ENCODE data around the gene TFR2.

TFR2 gene

DNA sequence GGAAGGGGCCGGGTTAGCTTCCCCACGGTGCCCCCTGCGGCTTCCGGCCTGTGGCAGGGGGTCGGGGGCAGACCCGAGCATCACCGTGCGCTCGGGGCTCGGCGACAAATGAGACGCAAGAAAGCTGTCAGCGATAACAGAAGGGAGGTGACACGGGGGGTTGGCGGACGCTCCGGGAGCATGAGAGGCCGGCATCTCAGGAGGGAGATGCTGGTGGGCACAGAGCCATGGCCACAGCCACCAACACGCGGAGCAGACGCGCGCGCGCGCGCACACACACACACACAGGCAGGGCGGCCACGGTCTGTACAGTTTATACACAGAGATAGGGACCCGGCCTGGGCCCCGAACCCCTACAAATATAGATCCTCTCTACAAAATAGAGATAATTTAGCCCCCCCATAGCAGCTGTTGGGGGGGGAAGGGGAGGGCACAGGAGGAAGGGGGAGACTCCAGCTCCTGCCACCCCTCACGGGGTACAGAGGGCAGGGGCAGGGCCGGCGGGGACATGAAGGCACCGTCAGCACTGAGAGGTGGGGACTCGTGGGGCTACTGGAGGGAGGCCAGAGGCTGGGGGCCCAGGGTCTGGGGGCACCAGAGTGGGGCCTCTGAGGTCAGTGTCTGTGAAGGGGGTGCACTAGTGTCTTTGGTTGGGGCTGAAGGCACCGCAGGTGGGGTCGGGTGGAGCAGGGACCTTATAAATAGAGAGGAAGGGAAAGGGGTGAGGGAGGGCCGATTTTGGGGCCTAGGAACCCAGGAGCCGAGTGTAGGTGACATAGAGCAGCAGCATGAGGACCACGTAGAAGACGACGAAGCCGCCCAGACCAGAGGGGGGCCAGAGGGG is 66.8 kb downstream of the TFR2 start:
- H3K23ac ChIP-seq (ENCODE audit: low read depth, low read length, poor library complexity), result no peak overlapping the region
- peak overlapping the region; percentile 21 for H3K9ac ChIP-seq (ENCODE audit: low read depth, low read length, poor library complexity)
- DNase-seq (ENCODE audit: low spot score), result no peak
- no peak overlapping the region for H3K4ac ChIP-seq (ENCODE audit: low read length)
- peaks cover 23 to 24% of the 10 kb centered on the region in 2 donors for H3K4me1 ChIP-seq (ENCODE audit: control insufficient read depth in 2 of 2, insufficient read depth in 1 of 2, low read depth in 1 of 2, low read length in 2 of 2)
- peaks cover 5% of the 10 kb centered on the region for H3K79me1 ChIP-seq (ENCODE audit: low read depth, low read length)
- no peak overlapping the region for H4K91ac ChIP-seq (ENCODE audit: low read depth, low read length, poor library complexity)
- no peak overlapping the region for H3K27ac ChIP-seq (replicated peaks; ENCODE audit: low read length)
- H2BK120ac ChIP-seq (ENCODE audit: low read depth, low read length), result no peak overlapping the region
- no peak overlapping the region for H2BK5ac ChIP-seq (ENCODE audit: low read length)
- no peak overlapping the region for H3K14ac ChIP-seq (ENCODE audit: low read length)
- no peak overlapping the region for H2AK5ac ChIP-seq (ENCODE audit: low read depth, low read length)
- peaks cover 0 to 13% (median 0%) of the 10 kb centered on the region in 3 experiments for H3K27me3 ChIP-seq (ENCODE audit: control insufficient read depth in 3 of 3, insufficient read depth in 3 of 3, low read depth in 1 of 3, low read length in 3 of 3)
- H3K9me3 ChIP-seq (replicated peaks in 1 of 2; ENCODE audit: control insufficient read depth in 2 of 2, insufficient read depth in 1 of 2, low read depth in 1 of 2, low read length in 2 of 2), result peaks cover 0 to 2% of the 10 kb centered on the region in 2 donors
- WGBS, 2 donors (ENCODE audit: extremely low coverage in 2 of 2, insufficient read length in 2 of 2, insufficient replicate concordance in 1 of 2), result no CpG with 5 or more reads among the region's 44 CpGs
- no peak overlapping the region for H3K18ac ChIP-seq (ENCODE audit: low read length)
- H4K8ac ChIP-seq (ENCODE audit: low read depth, low read length), result no peak overlapping the region
- H3K4me2 ChIP-seq (ENCODE audit: insufficient read depth, low read length, poor library complexity, severe bottlenecking), result no peak overlapping the region
- peaks cover 25 to 41% of the 10 kb centered on the region in 2 donors for H3K36me3 ChIP-seq (replicated peaks in 1 of 2; ENCODE audit: control insufficient read depth in 2 of 2, insufficient read depth in 2 of 2, low read length in 2 of 2)
- no peak overlapping the region for H3K4me3 ChIP-seq (ENCODE audit: low read length in 2 of 2)
- no peak overlapping the region for H2BK15ac ChIP-seq (ENCODE audit: low read length)
- peak overlapping the region; percentile 58 for H2BK12ac ChIP-seq (ENCODE audit: low read length)
- no peak overlapping the region for H2AFZ ChIP-seq (ENCODE audit: low read length)

DNA sequence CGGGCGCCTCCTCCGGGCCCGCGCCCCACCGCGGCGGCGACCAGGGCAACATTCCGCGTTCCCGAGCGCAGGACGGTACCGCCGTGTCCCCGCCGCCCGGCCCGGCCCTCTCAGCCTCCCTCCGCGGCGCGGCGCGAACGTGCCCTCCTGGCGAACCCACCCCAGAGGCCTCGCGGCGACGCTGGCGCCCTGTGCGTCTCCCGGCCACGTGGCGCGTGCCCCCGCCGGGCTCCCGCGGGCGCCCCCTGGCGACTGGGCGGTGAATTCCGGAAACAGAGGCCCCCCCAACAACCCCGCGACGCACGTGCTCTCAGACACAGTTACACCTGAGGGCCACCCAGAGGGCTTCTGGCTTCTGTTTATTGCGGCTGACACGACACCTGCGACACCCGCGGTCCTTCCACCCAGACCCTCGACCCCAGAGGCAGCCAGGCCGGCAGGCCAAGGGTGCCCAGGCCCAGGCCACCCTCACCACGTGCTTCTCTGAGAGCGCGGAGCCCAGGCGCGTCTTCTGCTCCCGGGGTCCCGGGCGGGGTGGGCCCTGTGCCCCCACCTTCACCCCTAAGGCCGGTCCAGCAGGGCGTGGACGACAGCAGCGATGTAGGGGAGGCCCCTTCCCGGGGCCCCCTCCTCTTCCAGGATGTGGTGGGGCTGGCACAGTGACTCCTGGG is 67.5 kb downstream of the TFR2 start, which contains the start of gene SAP25:
TSS of gene SAP25 (minus strand) at position 210 of the 671 bp plus-strand sequence. CDS start at position 52, 158 bp downstream.
- Histone ChIP-seq H3K18ac (ENCODE audit: low read length) (peak within 1 kb of the TSS; percentile 38), H3K4me2 (ENCODE audit: insufficient read depth, low read length, poor library complexity, severe bottlenecking) (no peak within 1 kb of the TSS), H3K9ac (ENCODE audit: low read depth, low read length, poor library complexity) (peak within 1 kb of the TSS; percentile 21), H2AFZ (ENCODE audit: low read length) (no peak within 1 kb of the TSS), H3K4ac (ENCODE audit: low read length) (no peak within 1 kb of the TSS), H2BK120ac (ENCODE audit: low read depth, low read length) (no peak within 1 kb of the TSS), H3K79me1 (ENCODE audit: low read depth, low read length) (peaks cover 5% of the 10 kb centered on the region), H3K27me3 (ENCODE audit: control insufficient read depth in 3 of 3, insufficient read depth in 3 of 3, low read depth in 1 of 3, low read length in 3 of 3) (peaks cover 0 to 13% (median 0%) of the 10 kb centered on the region in 3 experiments), H3K14ac (ENCODE audit: low read length) (peak within 1 kb of the TSS; percentile 38), H3K36me3 (replicated peaks in 1 of 2; ENCODE audit: control insufficient read depth in 2 of 2, insufficient read depth in 2 of 2, low read length in 2 of 2) (peaks cover 25 to 37% of the 10 kb centered on the region in 2 donors), H3K4me1 (ENCODE audit: control insufficient read depth in 2 of 2, insufficient read depth in 1 of 2, low read depth in 1 of 2, low read length in 2 of 2) (peaks cover 27 to 31% of the 10 kb centered on the region in 2 donors), H3K4me3 (ENCODE audit: low read length in 2 of 2) (no peak within 1 kb of the TSS), H2BK5ac (ENCODE audit: low read length) (no peak within 1 kb of the TSS), H2BK12ac (ENCODE audit: low read length) (peak within 1 kb of the TSS; percentile 41), H3K23ac (ENCODE audit: low read depth, low read length, poor library complexity) (peak within 1 kb of the TSS; percentile 85), H3K27ac (replicated peaks; ENCODE audit: low read length) (no peak within 1 kb of the TSS), H2BK15ac (ENCODE audit: low read length) (peak within 1 kb of the TSS; percentile 37), H2AK5ac (ENCODE audit: low read depth, low read length) (peak within 1 kb of the TSS; percentile 70), H3K9me3 (replicated peaks in 1 of 2; ENCODE audit: control insufficient read depth in 2 of 2, insufficient read depth in 1 of 2, low read depth in 1 of 2, low read length in 2 of 2) (peaks cover 0 to 2% of the 10 kb centered on the region in 2 donors), H4K8ac (ENCODE audit: low read depth, low read length) (no peak within 1 kb of the TSS), H4K91ac (ENCODE audit: low read depth, low read length, poor library complexity) (no peak within 1 kb of the TSS)
- WGBS, 2 donors (ENCODE audit: extremely low coverage in 2 of 2, insufficient read length in 2 of 2, insufficient replicate concordance in 1 of 2), result no CpG with 5 or more reads among the region's 70 CpGs
- DNase-seq (ENCODE audit: low spot score), result no peak

DNA sequence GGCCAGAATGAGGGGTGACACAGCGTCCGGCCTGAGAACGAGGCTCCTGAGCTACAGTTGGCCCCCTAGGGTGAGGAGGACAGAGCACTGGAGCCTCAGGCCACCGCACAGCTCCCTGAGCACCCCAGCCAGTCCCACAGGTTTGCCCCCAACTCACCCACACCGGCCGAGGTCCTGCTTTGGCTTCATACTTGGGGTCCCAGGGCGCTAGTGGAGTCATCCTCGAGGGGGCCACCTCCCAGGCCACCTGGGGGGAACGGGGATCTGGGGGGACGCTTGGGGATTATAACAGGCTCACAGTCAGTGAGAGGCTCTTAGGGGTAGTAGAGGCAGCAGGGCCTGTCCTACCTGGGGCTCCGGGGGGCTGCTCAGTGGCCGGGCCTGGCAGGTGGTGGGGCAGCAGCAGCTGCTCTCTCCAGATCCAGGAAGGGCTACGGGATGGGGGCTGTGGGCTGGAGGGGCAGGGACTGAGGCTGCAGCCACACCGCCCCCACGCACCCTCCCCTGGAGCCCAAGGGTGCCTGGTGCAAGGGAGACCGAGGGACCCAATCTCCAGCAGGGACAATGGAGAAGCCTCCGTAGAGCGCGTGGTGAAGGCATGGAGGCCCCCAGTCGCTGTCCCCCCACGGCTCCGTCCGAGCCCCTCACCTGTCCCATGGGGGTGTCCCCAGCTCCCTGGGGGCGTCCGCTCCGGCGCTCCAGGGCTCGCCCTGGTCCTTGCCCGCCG is 68.2 kb downstream of the TFR2 start:
- Histone ChIP-seq H3K9ac (ENCODE audit: low read depth, low read length, poor library complexity) (no peak overlapping the region), H4K91ac (ENCODE audit: low read depth, low read length, poor library complexity) (no peak overlapping the region), H3K23ac (ENCODE audit: low read depth, low read length, poor library complexity) (peak overlapping the region; percentile 85), H2BK12ac (ENCODE audit: low read length) (peak overlapping the region; percentile 41), H3K4me2 (ENCODE audit: insufficient read depth, low read length, poor library complexity, severe bottlenecking) (no peak overlapping the region), H3K18ac (ENCODE audit: low read length) (peak overlapping the region; percentile 38), H3K27me3 (ENCODE audit: control insufficient read depth in 3 of 3, insufficient read depth in 3 of 3, low read depth in 1 of 3, low read length in 3 of 3) (peaks cover 0 to 13% (median 0%) of the 10 kb centered on the region in 3 experiments), H3K14ac (ENCODE audit: low read length) (peak overlapping the region; percentile 38), H3K36me3 (replicated peaks in 1 of 2; ENCODE audit: control insufficient read depth in 2 of 2, insufficient read depth in 2 of 2, low read length in 2 of 2) (peaks cover 19 to 31% of the 10 kb centered on the region in 2 donors), H2AFZ (ENCODE audit: low read length) (no peak overlapping the region), H3K4me3 (ENCODE audit: low read length in 2 of 2) (no peak overlapping the region), H3K79me1 (ENCODE audit: low read depth, low read length) (peaks cover 5% of the 10 kb centered on the region), H3K4me1 (ENCODE audit: control insufficient read depth in 2 of 2, insufficient read depth in 1 of 2, low read depth in 1 of 2, low read length in 2 of 2) (peaks cover 29 to 38% of the 10 kb centered on the region in 2 donors), H2AK5ac (ENCODE audit: low read depth, low read length) (peak overlapping the region; percentile 70), H2BK120ac (ENCODE audit: low read depth, low read length) (no peak overlapping the region), H2BK5ac (ENCODE audit: low read length) (no peak overlapping the region), H3K27ac (replicated peaks; ENCODE audit: low read length) (no peak overlapping the region), H2BK15ac (ENCODE audit: low read length) (no peak overlapping the region), H3K4ac (ENCODE audit: low read length) (no peak overlapping the region), H3K9me3 (replicated peaks in 1 of 2; ENCODE audit: control insufficient read depth in 2 of 2, insufficient read depth in 1 of 2, low read depth in 1 of 2, low read length in 2 of 2) (peaks cover 0 to 2% of the 10 kb centered on the region in 2 donors), H4K8ac (ENCODE audit: low read depth, low read length) (no peak overlapping the region)
- no CpG with 5 or more reads among the region's 30 CpGs for WGBS, 2 donors (ENCODE audit: extremely low coverage in 2 of 2, insufficient read length in 2 of 2, insufficient replicate concordance in 1 of 2)
- DNase-seq (ENCODE audit: low spot score), result no peak

Measured in neuronal stem cell (in vitro differentiated cells).